Adrenal gland (tissue), 5 donors: ENCODE measurements around the gene NDUFAF5.

Source experiments
- POLR2A ChIP-seq, 2 donors: fragments of 450-650 bp; IDR thresholded peaks; one replicate each; pipeline ENCODE4 v1.6.1; 2017; ENCODE audit warnings: antibody characterized with exemption in 2 of 2, mild to moderate bottlenecking in 2 of 2, moderate library complexity in 1 of 2
- TF ChIP-seq, protein P1 (sequence below), 6 experiments: fragments of 450-650 bp in 4 of 6; fragments of 200-600 bp in 2 of 6; sonication (generic) in 1 of 6; IDR thresholded peaks; 1 replicate in 5 of 6; 2 replicates in 1 of 6; pipeline versions ENCODE4 v1.5.1 to v1.8.0; 2016 to 2021; ENCODE audit warnings: antibody characterized with exemption in 6 of 6, mild to moderate bottlenecking in 2 of 6, moderate library complexity in 1 of 6
- donor health status: DM: no; HTN: no; CAD: no.

GRCh38 chr20:13745784-13746183 lies 39.0 kb upstream of the NDUFAF5 start:
- TF ChIP-seq POLR2A (IDR thresholded peaks at IDR 0.05), result no peak
- TF ChIP-seq, protein P1, sequence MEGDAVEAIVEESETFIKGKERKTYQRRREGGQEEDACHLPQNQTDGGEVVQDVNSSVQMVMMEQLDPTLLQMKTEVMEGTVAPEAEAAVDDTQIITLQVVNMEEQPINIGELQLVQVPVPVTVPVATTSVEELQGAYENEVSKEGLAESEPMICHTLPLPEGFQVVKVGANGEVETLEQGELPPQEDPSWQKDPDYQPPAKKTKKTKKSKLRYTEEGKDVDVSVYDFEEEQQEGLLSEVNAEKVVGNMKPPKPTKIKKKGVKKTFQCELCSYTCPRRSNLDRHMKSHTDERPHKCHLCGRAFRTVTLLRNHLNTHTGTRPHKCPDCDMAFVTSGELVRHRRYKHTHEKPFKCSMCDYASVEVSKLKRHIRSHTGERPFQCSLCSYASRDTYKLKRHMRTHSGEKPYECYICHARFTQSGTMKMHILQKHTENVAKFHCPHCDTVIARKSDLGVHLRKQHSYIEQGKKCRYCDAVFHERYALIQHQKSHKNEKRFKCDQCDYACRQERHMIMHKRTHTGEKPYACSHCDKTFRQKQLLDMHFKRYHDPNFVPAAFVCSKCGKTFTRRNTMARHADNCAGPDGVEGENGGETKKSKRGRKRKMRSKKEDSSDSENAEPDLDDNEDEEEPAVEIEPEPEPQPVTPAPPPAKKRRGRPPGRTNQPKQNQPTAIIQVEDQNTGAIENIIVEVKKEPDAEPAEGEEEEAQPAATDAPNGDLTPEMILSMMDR (IDR thresholded peaks at IDR 0.05), result no peak
